BE2C (cell line): ENCODE data around the gene CCDC93.

Source experiments
- DNase-seq: peaks from one replicate; pipeline ENCODE4 v3.0.0-alpha.2; 2020
- H3K27me3 ChIP-seq: fragments of 250-450 bp; sonication (Bioruptor Pico); 2 replicates; pipeline ENCODE4 v1.5.1; 2020; ENCODE audit warnings: mild to moderate bottlenecking
- H3K36me3 ChIP-seq: fragments of 250-450 bp; sonication (Bioruptor Pico); 2 replicates; pipeline ENCODE4 v1.5.1; 2020; ENCODE audit warnings: mild to moderate bottlenecking
- H3K4me1 ChIP-seq: fragments of 250-450 bp; sonication (Bioruptor Pico); 2 replicates; pipeline ENCODE4 v1.5.1; 2020
- H3K4me3 ChIP-seq: 2 replicates; pipeline ENCODE4 v1.5.1; 2011; ENCODE audit warnings: low read depth, low read length
- H3K9me3 ChIP-seq: fragments of 250-450 bp; sonication (Bioruptor Pico); 2 replicates; pipeline ENCODE4 v1.5.1; 2020
- TF ChIP-seq, protein P1 (sequence below): IDR thresholded peaks from 2 replicates; pipeline ENCODE4 v1.5.1; 2012; ENCODE audit warnings: mild to moderate bottlenecking, low read depth, low read length

Gene CCDC93

DNA sequence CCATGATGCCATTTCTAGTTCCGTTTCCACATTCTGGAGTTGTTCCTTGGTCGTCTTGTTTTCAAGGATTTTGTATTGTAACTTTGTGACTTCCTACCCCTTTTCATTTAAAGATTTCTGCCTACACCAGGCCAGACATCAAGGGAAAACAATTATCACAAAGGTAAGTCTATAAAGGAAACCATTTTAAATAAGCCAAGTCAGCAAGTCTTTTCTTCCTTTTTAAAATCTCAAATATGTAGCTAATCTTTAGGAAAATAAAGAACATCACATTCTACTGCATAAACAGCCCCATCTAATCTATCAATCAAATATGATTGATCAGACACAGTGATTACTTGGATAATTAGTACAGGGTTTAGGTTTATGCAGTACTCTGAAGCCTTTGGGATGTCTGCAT lies 38.6 kb upstream of the CCDC93 start:
- no peak for DNase-seq
- no peaks in the 10 kb centered on the region for H3K27me3 ChIP-seq
- no peak overlapping the region for H3K4me3 ChIP-seq
- H3K36me3 ChIP-seq = no peaks in the 10 kb centered on the region
- H3K4me1 ChIP-seq = no peaks in the 10 kb centered on the region
- H3K9me3 ChIP-seq = no peaks in the 10 kb centered on the region
- TF ChIP-seq, protein P1, sequence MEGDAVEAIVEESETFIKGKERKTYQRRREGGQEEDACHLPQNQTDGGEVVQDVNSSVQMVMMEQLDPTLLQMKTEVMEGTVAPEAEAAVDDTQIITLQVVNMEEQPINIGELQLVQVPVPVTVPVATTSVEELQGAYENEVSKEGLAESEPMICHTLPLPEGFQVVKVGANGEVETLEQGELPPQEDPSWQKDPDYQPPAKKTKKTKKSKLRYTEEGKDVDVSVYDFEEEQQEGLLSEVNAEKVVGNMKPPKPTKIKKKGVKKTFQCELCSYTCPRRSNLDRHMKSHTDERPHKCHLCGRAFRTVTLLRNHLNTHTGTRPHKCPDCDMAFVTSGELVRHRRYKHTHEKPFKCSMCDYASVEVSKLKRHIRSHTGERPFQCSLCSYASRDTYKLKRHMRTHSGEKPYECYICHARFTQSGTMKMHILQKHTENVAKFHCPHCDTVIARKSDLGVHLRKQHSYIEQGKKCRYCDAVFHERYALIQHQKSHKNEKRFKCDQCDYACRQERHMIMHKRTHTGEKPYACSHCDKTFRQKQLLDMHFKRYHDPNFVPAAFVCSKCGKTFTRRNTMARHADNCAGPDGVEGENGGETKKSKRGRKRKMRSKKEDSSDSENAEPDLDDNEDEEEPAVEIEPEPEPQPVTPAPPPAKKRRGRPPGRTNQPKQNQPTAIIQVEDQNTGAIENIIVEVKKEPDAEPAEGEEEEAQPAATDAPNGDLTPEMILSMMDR = no peak

DNA sequence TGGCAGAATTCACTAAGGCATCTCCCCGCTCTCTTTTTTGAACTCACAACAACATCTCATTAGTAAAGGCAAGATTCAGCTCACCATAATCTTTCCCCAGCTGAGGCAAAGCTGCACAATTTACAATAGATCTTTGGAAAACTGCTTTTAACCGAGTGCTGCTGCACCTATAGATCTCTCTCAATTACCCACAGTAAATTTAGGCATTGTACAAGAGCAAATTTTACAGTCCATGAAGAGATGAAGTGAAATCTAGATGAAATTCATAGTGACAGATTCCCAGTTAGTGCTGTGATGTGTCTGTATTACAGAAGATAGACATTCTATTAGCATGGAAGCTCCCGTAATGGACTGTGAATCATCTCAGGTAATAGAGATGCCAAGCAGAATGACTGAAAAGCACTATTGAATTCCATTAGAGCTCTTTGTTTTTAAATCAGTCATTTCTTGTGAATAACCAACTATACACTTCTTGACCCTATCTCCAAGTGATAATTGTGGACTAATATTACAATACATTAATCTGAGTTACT lies 38.0 kb upstream of the CCDC93 start:
- no peak for DNase-seq
- no peaks in the 10 kb centered on the region for H3K36me3 ChIP-seq
- no peaks in the 10 kb centered on the region for H3K27me3 ChIP-seq
- H3K9me3 ChIP-seq = no peaks in the 10 kb centered on the region
- TF ChIP-seq, protein P1 = no peak
- H3K4me1 ChIP-seq = no peaks in the 10 kb centered on the region
- no peak overlapping the region for H3K4me3 ChIP-seq

DNA sequence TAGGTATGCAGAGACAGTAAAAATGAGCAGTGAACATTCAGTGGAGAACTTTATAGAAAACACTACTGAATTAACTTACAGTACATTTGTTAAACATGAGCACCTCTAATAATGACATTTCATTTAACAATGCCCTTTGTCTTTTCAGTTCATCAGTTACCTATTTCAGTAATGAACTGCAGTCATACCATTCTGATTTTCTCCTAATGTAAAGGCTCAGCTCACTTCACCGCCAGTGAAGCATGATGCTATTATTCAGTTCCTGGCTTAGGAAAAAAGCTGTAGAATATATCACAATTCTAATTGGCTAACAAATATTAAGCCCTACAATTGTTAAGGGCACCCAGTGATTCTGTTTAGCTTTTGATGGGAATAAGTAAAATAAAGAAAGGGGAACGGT lies 37.1 kb upstream of the CCDC93 start:
- no peaks in the 10 kb centered on the region for H3K27me3 ChIP-seq
- TF ChIP-seq, protein P1 = no peak
- H3K4me1 ChIP-seq = no peaks in the 10 kb centered on the region
- no peak overlapping the region for H3K4me3 ChIP-seq
- H3K36me3 ChIP-seq = no peaks in the 10 kb centered on the region
- no peak for DNase-seq
- H3K9me3 ChIP-seq = no peaks in the 10 kb centered on the region

DNA sequence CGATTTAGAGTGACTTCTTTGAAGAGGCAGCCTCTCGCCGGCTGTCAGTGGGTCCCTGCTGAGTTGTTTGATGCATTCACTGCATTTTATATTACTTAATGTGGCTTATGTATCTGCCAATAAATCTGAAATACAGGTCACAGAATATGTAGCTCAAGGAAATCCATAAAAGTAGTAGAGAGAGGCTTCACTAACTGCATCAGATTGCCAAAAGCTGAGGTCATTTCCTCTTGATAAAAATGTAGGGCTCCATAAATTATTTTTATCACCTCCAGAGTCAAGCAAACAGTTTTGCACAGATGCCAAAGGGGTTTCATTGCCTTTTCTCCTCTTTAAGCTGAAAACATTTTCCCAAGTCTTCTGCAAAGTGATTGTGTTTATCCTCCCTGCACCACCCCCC lies 36.5 kb upstream of the CCDC93 start:
- DNase-seq = no peak
- H3K4me3 ChIP-seq = no peak overlapping the region
- no peaks in the 10 kb centered on the region for H3K36me3 ChIP-seq
- H3K4me1 ChIP-seq = no peaks in the 10 kb centered on the region
- no peaks in the 10 kb centered on the region for H3K9me3 ChIP-seq
- no peaks in the 10 kb centered on the region for H3K27me3 ChIP-seq
- TF ChIP-seq, protein P1 = no peak

DNA sequence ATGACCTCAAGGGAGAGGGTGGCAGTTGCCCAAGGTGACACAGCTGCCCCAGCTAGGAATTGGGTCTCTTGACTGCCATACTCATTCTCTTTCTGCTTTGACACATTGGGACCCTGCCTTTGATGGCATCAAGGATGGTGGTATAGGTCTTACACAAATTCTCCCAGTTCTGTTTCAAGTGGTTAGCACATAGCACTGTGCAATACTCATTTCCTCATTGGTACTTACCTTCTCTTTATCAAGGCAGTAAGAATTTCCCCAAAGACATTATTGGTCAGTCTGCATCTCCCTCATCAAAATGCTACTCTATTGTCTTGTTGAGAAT lies 35.9 kb upstream of the CCDC93 start:
- no peaks in the 10 kb centered on the region for H3K27me3 ChIP-seq
- no peaks in the 10 kb centered on the region for H3K4me1 ChIP-seq
- no peak for DNase-seq
- no peaks in the 10 kb centered on the region for H3K9me3 ChIP-seq
- no peaks in the 10 kb centered on the region for H3K36me3 ChIP-seq
- TF ChIP-seq, protein P1 = no peak
- no peak overlapping the region for H3K4me3 ChIP-seq

DNA sequence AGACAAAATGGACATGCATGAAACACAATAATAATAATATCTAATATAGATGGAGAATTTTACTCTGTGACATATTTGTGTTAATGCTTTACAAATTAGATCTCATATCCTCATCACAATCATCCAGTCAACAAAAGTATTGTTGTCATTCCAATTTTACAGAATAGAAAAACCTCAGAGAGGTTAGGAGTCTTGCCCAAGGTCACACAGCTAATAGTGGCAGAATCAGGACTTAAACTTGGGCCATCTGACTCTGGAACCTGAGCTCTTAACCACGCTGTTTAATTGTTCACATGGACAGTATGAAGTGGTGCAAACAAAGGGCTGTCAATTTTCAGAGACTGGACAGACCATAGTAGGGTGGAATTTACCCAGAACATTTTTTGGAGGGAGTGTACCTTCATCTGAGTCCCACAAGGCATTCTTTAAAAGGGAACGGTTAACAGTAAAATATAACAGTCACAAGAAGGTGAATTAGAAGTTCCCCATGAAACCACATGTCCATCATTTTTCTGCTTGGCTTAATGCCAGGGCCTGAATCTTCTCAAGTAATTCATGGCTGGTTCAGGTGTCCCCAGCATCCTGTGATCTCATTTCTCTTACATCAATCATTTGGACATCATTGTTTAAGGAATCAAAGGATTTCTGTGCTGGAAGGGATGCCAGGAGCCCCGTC lies 35.4 kb upstream of the CCDC93 start:
- H3K9me3 ChIP-seq = no peaks in the 10 kb centered on the region
- H3K4me1 ChIP-seq = no peaks in the 10 kb centered on the region
- DNase-seq = no peak
- TF ChIP-seq, protein P1 = no peak
- H3K4me3 ChIP-seq = no peak overlapping the region
- H3K27me3 ChIP-seq = no peaks in the 10 kb centered on the region
- no peaks in the 10 kb centered on the region for H3K36me3 ChIP-seq
